SK-N-SH (cell line): ENCODE measurements around the gene TMEM109. TPM values are rescaled to one million over a fixed set of nuclear protein-coding genes. Genes with fewer than 3 reads are reported as not detected.

ENCODE experiments used
- CTCF ChIA-PET: fragments of 300-600, 350-600 bp; formaldehyde crosslinking; extraction: SDS; loops from one replicate; lab custom pipeline; 2021; lab: Yijun Ruan, JAX
- POLR2A ChIA-PET: fragments of 350-600 bp; sonication (Branson Sonifier 250); formaldehyde crosslinking; extraction: SDS; loops from one replicate; lab custom pipeline; 2020; ENCODE audit warnings: antibody characterized with exemption, inconsistent platforms; lab: Yijun Ruan, JAX
- DNase-seq: peaks from one replicate; pipeline ENCODE4 v3.0.0; 2012
- H2AFZ ChIP-seq: fragments of 200-600 bp; sonication (generic); 2 replicates; pipeline ENCODE4 v1.8.1; 2016; ENCODE audit warnings: antibody characterized with exemption, mild to moderate bottlenecking, low read depth
- H3F3A ChIP-seq: fragments of 200-600 bp; sonication (generic); replicated peaks from 2 replicates; pipeline ENCODE3; 2016; ENCODE audit warnings: antibody characterized with exemption, mild to moderate bottlenecking; ENCODE audit not compliant: insufficient read depth
- H3K27ac ChIP-seq, 2 experiments: fragments of 200-500 bp in 1 of 2; fragments of 200-600 bp in 1 of 2; sonication (Bioruptor generic) in 1 of 2; sonication (generic), shearing (Covaris generic) in 1 of 2; 2 replicates each; pipeline versions ENCODE4 v1.5.1 to v1.6.1; 2014 to 2016; ENCODE audit warnings: low read depth in 2 of 2, inconsistent platforms in 1 of 2, low read length in 1 of 2, mild to moderate bottlenecking in 1 of 2, mixed read lengths in 1 of 2
- H3K27me3 ChIP-seq: fragments of 200-600 bp; sonication (generic), shearing (Covaris generic); 2 replicates; pipeline ENCODE4 v1.6.1; 2016; ENCODE audit warnings: mixed run types; ENCODE audit not compliant: insufficient read depth
- H3K36me3 ChIP-seq, 2 experiments: fragments of 200-500 bp in 1 of 2; fragments of 200-600 bp in 1 of 2; sonication (Bioruptor generic) in 1 of 2; sonication (generic) in 1 of 2; replicated peaks in 1 of 2; 2 replicates each; pipeline versions ENCODE3 to v1.5.1; 2014 to 2016; ENCODE audit warnings: low read length in 1 of 2, mild to moderate bottlenecking in 1 of 2; ENCODE audit not compliant: insufficient read depth in 2 of 2, control insufficient read depth in 1 of 2
- H3K4me1 ChIP-seq, 2 experiments: fragments of 200-500 bp in 1 of 2; fragments of 200-600 bp in 1 of 2; sonication (Bioruptor generic) in 1 of 2; sonication (generic), shearing (Covaris generic) in 1 of 2; 2 replicates each; pipeline versions ENCODE4 v1.5.1 to v1.6.1; 2014 to 2016; ENCODE audit warnings: low read depth in 1 of 2, low read length in 1 of 2, mixed run types in 1 of 2; ENCODE audit not compliant: insufficient read depth in 2 of 2, control insufficient read depth in 1 of 2
- H3K4me2 ChIP-seq: fragments of 200-600 bp; sonication (generic), shearing (Covaris generic); 2 replicates; pipeline ENCODE4 v1.6.1; 2017; ENCODE audit warnings: mixed run types
- H3K4me3 ChIP-seq, 2 experiments: fragments of 200-500 bp in 1 of 2; fragments of 200-600 bp in 1 of 2; sonication (Bioruptor generic) in 1 of 2; sonication (generic), shearing (Covaris generic) in 1 of 2; 2 replicates each; pipeline versions ENCODE4 v1.5.1 to v1.8.1; 2014 to 2016; ENCODE audit warnings: low read depth in 2 of 2, inconsistent platforms in 1 of 2, low read length in 1 of 2, mild to moderate bottlenecking in 1 of 2, mixed read lengths in 1 of 2, moderate library complexity in 1 of 2
- H3K79me2 ChIP-seq: fragments of 200-600 bp; sonication (generic); 2 replicates; pipeline ENCODE4 v1.8.1; 2017; ENCODE audit warnings: mild to moderate bottlenecking; ENCODE audit not compliant: insufficient read depth
- H3K9ac ChIP-seq: fragments of 200-600 bp; sonication (generic); 2 replicates; pipeline ENCODE4 v1.6.1; 2017; ENCODE audit warnings: mixed run types
- H3K9me2 ChIP-seq: fragments of 200-600 bp; sonication (generic); 2 replicates; pipeline ENCODE4 v1.6.1; 2017; ENCODE audit warnings: mixed run types
- H3K9me3 ChIP-seq: fragments of 200-600 bp; sonication (generic); 2 replicates; pipeline ENCODE4 v1.6.1; 2017; ENCODE audit warnings: mixed run types, mild to moderate bottlenecking, moderate library complexity
- H4K20me1 ChIP-seq: fragments of 200-600 bp; sonication (generic); 2 replicates; pipeline ENCODE4 v1.6.1; 2017; ENCODE audit warnings: mild to moderate bottlenecking, mixed run types; ENCODE audit not compliant: insufficient read depth
- CTCF ChIP-seq: fragments of 200-600 bp; sonication (generic); IDR thresholded peaks from 2 replicates; pipeline ENCODE4 v1.6.1; 2017; ENCODE audit warnings: antibody characterized with exemption, mild to moderate bottlenecking, moderate library complexity
- MEF2A ChIP-seq: IDR thresholded peaks from 2 replicates; pipeline ENCODE4 v1.4.0; 2012; ENCODE audit warnings: low read depth, borderline replicate concordance
- MXI1 ChIP-seq: IDR thresholded peaks from 2 replicates; pipeline ENCODE4 v1.6.1; 2012; ENCODE audit warnings: mild to moderate bottlenecking, low read depth, low read length, improper control_type of control experiment
- NRF1 ChIP-seq: IDR thresholded peaks from 2 replicates; pipeline ENCODE4 v1.6.1; 2012; ENCODE audit warnings: low read depth, mild to moderate bottlenecking, low read length
- RAD21 ChIP-seq: IDR thresholded peaks from 2 replicates; pipeline ENCODE4 v1.6.1; 2012; ENCODE audit warnings: mild to moderate bottlenecking, low read length
- RXRA ChIP-seq: IDR thresholded peaks from 2 replicates; pipeline ENCODE4 v1.4.0; 2012; ENCODE audit warnings: low read depth, mild to moderate bottlenecking, borderline replicate concordance
- TCF12 ChIP-seq: IDR thresholded peaks from 2 replicates; pipeline ENCODE4 v1.4.0; 2012
- TEAD4 ChIP-seq: IDR thresholded peaks from 2 replicates; pipeline ENCODE4 v1.4.0; 2012; ENCODE audit warnings: mild to moderate bottlenecking, borderline replicate concordance; ENCODE audit not compliant: insufficient read depth
- YY1 ChIP-seq: IDR thresholded peaks from 2 replicates; pipeline ENCODE4 v1.4.0; 2012; ENCODE audit warnings: low read depth, mild to moderate bottlenecking
- ZBTB33 ChIP-seq: IDR thresholded peaks from 2 replicates; pipeline ENCODE4 v1.4.0; 2012; ENCODE audit warnings: low read depth, borderline replicate concordance
- WGBS: methylation state at CpG from one replicate; pipeline ENCODE4 v1.1.6; 2017; ENCODE audit warnings: low lambda C conversion rate; 5-methylcytosine and 5-hydroxymethylcytosine counted together
- polyA plus RNA-seq, 3 experiments: library from polyadenylated mRNA; depleted of rRNA; stranded (reverse); fragments of >200 nt; gene quantifications; 2 replicates each; pipeline ENCODE4 v1.2.3, GENCODE V29; 2012
- TF ChIP-seq, protein P1 (sequence below): IDR thresholded peaks from 2 replicates; pipeline ENCODE4 v1.6.1; 2012; ENCODE audit warnings: mild to moderate bottlenecking, low read depth, low read length, moderate library complexity
- TF ChIP-seq, protein P2 (sequence below): IDR thresholded peaks from 2 replicates; pipeline ENCODE4 v1.4.0; 2012; ENCODE audit warnings: low read depth

TMEM109 gene
- polyA plus RNA-seq, 1 of the 3 experiments (the other 2 are of a cell fraction) = 52.7 TPM

GRCh38 chr11:60934124-60934789, 20.3 kb downstream of the TMEM109 start:
- no peaks in the 10 kb centered on the region for H3K27me3 ChIP-seq
- H3K9me3 ChIP-seq = no peaks in the 10 kb centered on the region
- H3K4me1 ChIP-seq = peaks cover 0 to 2% of the 10 kb centered on the region in 2 experiments; a peak in 1 of 4 replicates
- ChIA-PET CTCF (interaction anchor here (0.9 to 1.8 kb wide), 2 partner anchors 21 to 253 kb away, joined by 3 to 7 read pairs; partner anchors contain the start of gene TMEM109), POLR2A (no interaction called here)
- H3K79me2 ChIP-seq = no peaks in the 10 kb centered on the region
- H3K9me2 ChIP-seq = no peaks in the 10 kb centered on the region
- H3K9ac ChIP-seq = no peak overlapping the region
- H3K4me3 ChIP-seq = no peak overlapping the region
- no peaks in the 10 kb centered on the region for H3F3A ChIP-seq
- no peaks in the 10 kb centered on the region for H4K20me1 ChIP-seq
- H3K4me2 ChIP-seq = no peak overlapping the region
- TF ChIP-seq ZBTB33 = no peak
- no peak for TF ChIP-seq TEAD4
- no peak for TF ChIP-seq NRF1
- TF ChIP-seq RXRA = no peak
- TF ChIP-seq CTCF = no peak
- TF ChIP-seq MEF2A = no peak
- TF ChIP-seq, protein P1, sequence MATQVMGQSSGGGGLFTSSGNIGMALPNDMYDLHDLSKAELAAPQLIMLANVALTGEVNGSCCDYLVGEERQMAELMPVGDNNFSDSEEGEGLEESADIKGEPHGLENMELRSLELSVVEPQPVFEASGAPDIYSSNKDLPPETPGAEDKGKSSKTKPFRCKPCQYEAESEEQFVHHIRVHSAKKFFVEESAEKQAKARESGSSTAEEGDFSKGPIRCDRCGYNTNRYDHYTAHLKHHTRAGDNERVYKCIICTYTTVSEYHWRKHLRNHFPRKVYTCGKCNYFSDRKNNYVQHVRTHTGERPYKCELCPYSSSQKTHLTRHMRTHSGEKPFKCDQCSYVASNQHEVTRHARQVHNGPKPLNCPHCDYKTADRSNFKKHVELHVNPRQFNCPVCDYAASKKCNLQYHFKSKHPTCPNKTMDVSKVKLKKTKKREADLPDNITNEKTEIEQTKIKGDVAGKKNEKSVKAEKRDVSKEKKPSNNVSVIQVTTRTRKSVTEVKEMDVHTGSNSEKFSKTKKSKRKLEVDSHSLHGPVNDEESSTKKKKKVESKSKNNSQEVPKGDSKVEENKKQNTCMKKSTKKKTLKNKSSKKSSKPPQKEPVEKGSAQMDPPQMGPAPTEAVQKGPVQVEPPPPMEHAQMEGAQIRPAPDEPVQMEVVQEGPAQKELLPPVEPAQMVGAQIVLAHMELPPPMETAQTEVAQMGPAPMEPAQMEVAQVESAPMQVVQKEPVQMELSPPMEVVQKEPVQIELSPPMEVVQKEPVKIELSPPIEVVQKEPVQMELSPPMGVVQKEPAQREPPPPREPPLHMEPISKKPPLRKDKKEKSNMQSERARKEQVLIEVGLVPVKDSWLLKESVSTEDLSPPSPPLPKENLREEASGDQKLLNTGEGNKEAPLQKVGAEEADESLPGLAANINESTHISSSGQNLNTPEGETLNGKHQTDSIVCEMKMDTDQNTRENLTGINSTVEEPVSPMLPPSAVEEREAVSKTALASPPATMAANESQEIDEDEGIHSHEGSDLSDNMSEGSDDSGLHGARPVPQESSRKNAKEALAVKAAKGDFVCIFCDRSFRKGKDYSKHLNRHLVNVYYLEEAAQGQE = no peak
- TF ChIP-seq TCF12 = no peak
- no peak for TF ChIP-seq YY1
- TF ChIP-seq, protein P2, sequence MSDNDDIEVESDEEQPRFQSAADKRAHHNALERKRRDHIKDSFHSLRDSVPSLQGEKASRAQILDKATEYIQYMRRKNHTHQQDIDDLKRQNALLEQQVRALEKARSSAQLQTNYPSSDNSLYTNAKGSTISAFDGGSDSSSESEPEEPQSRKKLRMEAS = no peak
- no peak for TF ChIP-seq MXI1
- no peak for TF ChIP-seq RAD21
- 92% methylated on average over 24 of the region's 57 CpGs for WGBS
- H3K36me3 ChIP-seq = peaks cover 0 to 40% of the 10 kb centered on the region in 2 experiments
- H2AFZ ChIP-seq = no peak overlapping the region
- H3K27ac ChIP-seq = no peak overlapping the region
- DNase-seq = no peak
